Testis (tissue), 2 donors: ENCODE data around the gene SEPHS1.

Experiments used
- POLR2A ChIP-seq: fragments of 450-650 bp; IDR thresholded peaks from one replicate; pipeline ENCODE4 v1.6.1; 2017; ENCODE audit warnings: antibody characterized with exemption, mild to moderate bottlenecking, moderate library complexity
- TF ChIP-seq, protein P1 (sequence below), 3 experiments: fragments of 450-650 bp in 2 of 3; fragments of 200-600 bp in 1 of 3; sonication (generic) in 1 of 3; IDR thresholded peaks; one replicate each; pipeline ENCODE4 v1.5.1; 2016 to 2019; ENCODE audit warnings: antibody characterized with exemption in 3 of 3, mild to moderate bottlenecking in 2 of 3, moderate library complexity in 1 of 3

DNA sequence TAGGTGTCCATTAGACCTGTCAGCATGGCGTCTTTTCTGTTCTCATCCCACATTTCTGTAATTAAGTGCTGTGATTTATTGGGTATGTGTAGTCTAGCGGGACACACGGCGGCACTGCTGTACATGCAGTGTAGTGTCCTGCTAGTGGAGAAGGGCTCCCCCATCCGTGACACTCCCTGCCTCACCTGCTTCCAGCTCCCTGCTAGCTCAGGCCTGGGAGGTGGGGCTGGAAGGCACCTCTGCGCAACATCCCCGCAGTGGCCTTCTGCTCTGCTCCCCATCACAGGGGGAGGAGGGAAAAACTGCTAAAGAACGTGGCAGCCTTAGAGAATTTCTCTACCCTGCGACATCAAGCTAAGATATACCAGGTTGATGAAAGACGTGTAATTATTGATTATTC is 19.5 kb downstream of the SEPHS1 start:
- TF ChIP-seq, protein P1, sequence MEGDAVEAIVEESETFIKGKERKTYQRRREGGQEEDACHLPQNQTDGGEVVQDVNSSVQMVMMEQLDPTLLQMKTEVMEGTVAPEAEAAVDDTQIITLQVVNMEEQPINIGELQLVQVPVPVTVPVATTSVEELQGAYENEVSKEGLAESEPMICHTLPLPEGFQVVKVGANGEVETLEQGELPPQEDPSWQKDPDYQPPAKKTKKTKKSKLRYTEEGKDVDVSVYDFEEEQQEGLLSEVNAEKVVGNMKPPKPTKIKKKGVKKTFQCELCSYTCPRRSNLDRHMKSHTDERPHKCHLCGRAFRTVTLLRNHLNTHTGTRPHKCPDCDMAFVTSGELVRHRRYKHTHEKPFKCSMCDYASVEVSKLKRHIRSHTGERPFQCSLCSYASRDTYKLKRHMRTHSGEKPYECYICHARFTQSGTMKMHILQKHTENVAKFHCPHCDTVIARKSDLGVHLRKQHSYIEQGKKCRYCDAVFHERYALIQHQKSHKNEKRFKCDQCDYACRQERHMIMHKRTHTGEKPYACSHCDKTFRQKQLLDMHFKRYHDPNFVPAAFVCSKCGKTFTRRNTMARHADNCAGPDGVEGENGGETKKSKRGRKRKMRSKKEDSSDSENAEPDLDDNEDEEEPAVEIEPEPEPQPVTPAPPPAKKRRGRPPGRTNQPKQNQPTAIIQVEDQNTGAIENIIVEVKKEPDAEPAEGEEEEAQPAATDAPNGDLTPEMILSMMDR (IDR thresholded peaks at IDR 0.05): no peak
- no peak for TF ChIP-seq POLR2A
